Measurements from ENCODE around the gene PCSK1.
"Not testable (repeated sequence)": the region's sequence is repeated elsewhere in the genome, so short reads cannot be mapped to it uniquely, and the experiment has no call there.

PCSK1 gene

GRCh38 chr5:96431376-96432187, 1.5 kb downstream of the PCSK1 start:
- DNase-seq (ENCODE audit: low read depth, low spot score) = no peak
- no peak overlapping the region for H3K4me3 ChIP-seq (ENCODE audit: low read length)

- DNase-seq (ENCODE audit: low read depth, low spot score) = peak; percentile 17
- no peak overlapping the region for H3K4me3 ChIP-seq (ENCODE audit: low read length)
These were observed 5.2 kb downstream of the PCSK1 start for GRCh38 chr5:96427824-96428223.

- no peak overlapping the region for H3K4me3 ChIP-seq (ENCODE audit: low read length)
- DNase-seq (ENCODE audit: low read depth, low spot score) = no peak
These were observed 6.2 kb downstream of the PCSK1 start for GRCh38 chr5:96426831-96427230.

- DNase-seq (ENCODE audit: low read depth, low spot score) = no peak
- no peak overlapping the region for H3K4me3 ChIP-seq (ENCODE audit: low read length)
These were observed 7.6 kb downstream of the PCSK1 start for GRCh38 chr5:96425443-96425842.

GRCh38 chr5:96415897-96416296, 17.2 kb downstream of the PCSK1 start:
- H3K4me3 ChIP-seq (ENCODE audit: low read length) = no peak overlapping the region

GRCh38 chr5:96412868-96413449, 20.1 kb downstream of the PCSK1 start:
- no peak overlapping the region for H3K4me3 ChIP-seq (ENCODE audit: low read length)
- no peak for DNase-seq (ENCODE audit: low read depth, low spot score)

More at GRCh38 chr5:96415897-96416296, 17.2 kb downstream of the PCSK1 start:
- no peak for DNase-seq (ENCODE audit: low read depth, low spot score)

- no peak for DNase-seq (ENCODE audit: low read depth, low spot score)
- no peak overlapping the region for H3K4me3 ChIP-seq (ENCODE audit: low read length)
These were observed 23.0 kb downstream of the PCSK1 start for GRCh38 chr5:96410013-96410412.

GRCh38 chr5:96408841-96409538, 24.1 kb downstream of the PCSK1 start:
- DNase-seq (ENCODE audit: low read depth, low spot score) = no peak
- no peak overlapping the region for H3K4me3 ChIP-seq (ENCODE audit: low read length)

GRCh38 chr5:96408210-96408777, 24.8 kb downstream of the PCSK1 start:
- no peak overlapping the region for H3K4me3 ChIP-seq (ENCODE audit: low read length)

GRCh38 chr5:96407436-96407835, 25.6 kb downstream of the PCSK1 start:
- DNase-seq (ENCODE audit: low read depth, low spot score) = no peak
- no peak overlapping the region for H3K4me3 ChIP-seq (ENCODE audit: low read length)

More at GRCh38 chr5:96408210-96408777, 24.8 kb downstream of the PCSK1 start:
- no peak for DNase-seq (ENCODE audit: low read depth, low spot score)

GRCh38 chr5:96404191-96404867, 28.7 kb downstream of the PCSK1 start:
- no peak overlapping the region for H3K4me3 ChIP-seq (ENCODE audit: low read length)
- DNase-seq (ENCODE audit: low read depth, low spot score) = no peak

- no peak for DNase-seq (ENCODE audit: low read depth, low spot score)
- H3K4me3 ChIP-seq (ENCODE audit: low read length) = no peak overlapping the region
These were observed 30.5 kb downstream of the PCSK1 start for GRCh38 chr5:96402500-96402899.

GRCh38 chr5:96396878-96397277, 36.2 kb downstream of the PCSK1 start:
- no peak for DNase-seq (ENCODE audit: low read depth, low spot score)
- no peak overlapping the region for H3K4me3 ChIP-seq (ENCODE audit: low read length)

GRCh38 chr5:96395295-96395694, 37.8 kb downstream of the PCSK1 start:
- not testable (repeated sequence) for DNase-seq (ENCODE audit: low read depth, low spot score)

GRCh38 chr5:96391921-96392320, 41.1 kb downstream of the PCSK1 start:
- DNase-seq (ENCODE audit: low read depth, low spot score) = no peak
- H3K4me3 ChIP-seq (ENCODE audit: low read length) = no peak overlapping the region

More at GRCh38 chr5:96395295-96395694, 37.8 kb downstream of the PCSK1 start:
- H3K4me3 ChIP-seq (ENCODE audit: low read length) = not testable (repeated sequence)

GRCh38 chr5:96388176-96388575, 44.9 kb downstream of the PCSK1 start:
- DNase-seq (ENCODE audit: low read depth, low spot score) = no peak
- no peak overlapping the region for H3K4me3 ChIP-seq (ENCODE audit: low read length)

GRCh38 chr5:96387616-96388015, 45.4 kb downstream of the PCSK1 start:
- H3K4me3 ChIP-seq (ENCODE audit: low read length) = no peak overlapping the region
- no peak for DNase-seq (ENCODE audit: low read depth, low spot score)

GRCh38 chr5:96385538-96385937, 47.5 kb downstream of the PCSK1 start:
- DNase-seq (ENCODE audit: low read depth, low spot score) = no peak
- no peak overlapping the region for H3K4me3 ChIP-seq (ENCODE audit: low read length)

GRCh38 chr5:96384353-96384752, 48.7 kb downstream of the PCSK1 start:
- no peak for DNase-seq (ENCODE audit: low read depth, low spot score)
- no peak overlapping the region for H3K4me3 ChIP-seq (ENCODE audit: low read length)

Measured in Jurkat, Clone E6-1 (cell line).